GM13977 (cell line): ENCODE measurements around the gene CASTOR1.

Experiments used
- DNase-seq: peaks from one replicate; pipeline ENCODE4 v3.0.0; 2012; ENCODE audit warnings: low spot score
- CTCF ChIP-seq: IDR thresholded peaks from 2 replicates; pipeline ENCODE4 v1.5.1; 2012; ENCODE audit warnings: mild to moderate bottlenecking, control low read depth; ENCODE audit not compliant: insufficient read depth; ENCODE audit errors: extremely low read depth, missing control alignments
- in situ Hi-C: fragments of 300-500 bp; cut with MboI; formaldehyde crosslinking; loops from one replicate; pipeline ENCODE4 v1.12.0; 2022; ENCODE audit warnings: low sequenced_read_pairs, low pct_unique_long_range_greater_than_20kb, mixed read lengths, inconsistent platforms; ENCODE audit not compliant: unreplicated experiment

CASTOR1 gene

GRCh38 chr22:30262112-30262511, 27.2 kb downstream of the CASTOR1 start:
- no peak for TF ChIP-seq CTCF
- no peak for DNase-seq
- in situ Hi-C loops: loop anchor here (10.0 kb wide), 1 partner anchor 157 kb away; no protein-coding TSS in a partner anchor

GRCh38 chr22:30261134-30261533, 28.2 kb downstream of the CASTOR1 start:
- TF ChIP-seq CTCF: no peak
- no peak for DNase-seq
- in situ Hi-C loops: loop anchor here (10.0 kb wide), 1 partner anchor 156 kb away; no protein-coding TSS in a partner anchor

GRCh38 chr22:30260682-30261081, 28.6 kb downstream of the CASTOR1 start:
- in situ Hi-C loops: loop anchor here (10.0 kb wide), 1 partner anchor 156 kb away; no protein-coding TSS in a partner anchor
- no peak for TF ChIP-seq CTCF
- DNase-seq: no peak

GRCh38 chr22:30260276-30260675, 29.0 kb downstream of the CASTOR1 start:
- in situ Hi-C loops: loop anchor here (10.0 kb wide), 1 partner anchor 155 kb away; no protein-coding TSS in a partner anchor
- TF ChIP-seq CTCF: no peak
- DNase-seq: no peak

GRCh38 chr22:30254314-30254713, 35.0 kb downstream of the CASTOR1 start:
- no peak for TF ChIP-seq CTCF
- no peak for DNase-seq
- in situ Hi-C loops: no loop called here

GRCh38 chr22:30253205-30253852, 36.0 kb downstream of the CASTOR1 start:
- no peak for DNase-seq
- in situ Hi-C loops: no loop called here
- TF ChIP-seq CTCF: no peak
